ENCODE measurements around the gene RAPGEF5. TPM values are rescaled to one million over a fixed set of nuclear protein-coding genes. Genes with fewer than 3 reads are reported as not detected.

RAPGEF5 gene
- total and polyA plus RNA-seq, 4 donors = 7.1 to 54.8 (median 13.0) TPM

GRCh38 chr7:22075561-22075960 is 281.4 kb downstream of the RAPGEF5 start:
- TF ChIP-seq EGR1 (IDR thresholded peaks at IDR 0.05; ENCODE audit: low read depth in 2 of 2) = no peak
- no peak for TF ChIP-seq HNF4A (conservative IDR thresholded peaks at IDR 0.05)
- no peak for TF ChIP-seq ATF3 (IDR thresholded peaks at IDR 0.05)
- no peak for TF ChIP-seq MAX (IDR thresholded peaks at IDR 0.05)
- no peak for TF ChIP-seq RXRA (IDR thresholded peaks at IDR 0.05)
- no peak for TF ChIP-seq FOXA1 (IDR thresholded peaks at IDR 0.05)
- TF ChIP-seq FOXA2 (IDR thresholded peaks at IDR 0.05) = no peak
- no peak for TF ChIP-seq REST (IDR thresholded peaks at IDR 0.05)
- TF ChIP-seq YY1 (IDR thresholded peaks at IDR 0.05) = no peak
- TF ChIP-seq RAD21 (IDR thresholded peaks at IDR 0.05) = no peak
- TF ChIP-seq NR2F2 (IDR thresholded peaks at IDR 0.05) = no peak
- TF ChIP-seq HNF4G (IDR thresholded peaks at IDR 0.05) = no peak
- no peak for TF ChIP-seq JUND (IDR thresholded peaks at IDR 0.05)
- TF ChIP-seq TAF1 (conservative IDR thresholded peaks at IDR 0.05) = no peak
- no peak for TF ChIP-seq CTCF (IDR thresholded peaks at IDR 0.05; ENCODE audit: low read depth, low read length, missing input control)
- H3K27ac ChIP-seq (ENCODE audit: low read depth in 1 of 2, low read length in 2 of 2) = no peak overlapping the region
- H3K27me3 ChIP-seq (ENCODE audit: control insufficient read depth in 4 of 4, insufficient read depth in 4 of 4, low read length in 3 of 4) = peaks cover 0 to 2% (median 0%) of the 10 kb centered on the region in 4 donors

GRCh38 chr7:22074897-22075296 is 282.1 kb downstream of the RAPGEF5 start:
- no peak for TF ChIP-seq ATF3 (IDR thresholded peaks at IDR 0.05)
- no peak for TF ChIP-seq FOXA1 (IDR thresholded peaks at IDR 0.05)
- no peak for TF ChIP-seq RXRA (IDR thresholded peaks at IDR 0.05)
- TF ChIP-seq EGR1 (IDR thresholded peaks at IDR 0.05; ENCODE audit: low read depth in 2 of 2) = no peak
- no peak for TF ChIP-seq YY1 (IDR thresholded peaks at IDR 0.05)
- TF ChIP-seq JUND (IDR thresholded peaks at IDR 0.05) = no peak
- no peak for TF ChIP-seq RAD21 (IDR thresholded peaks at IDR 0.05)
- no peak for TF ChIP-seq FOXA2 (IDR thresholded peaks at IDR 0.05)
- TF ChIP-seq MAX (IDR thresholded peaks at IDR 0.05) = no peak
- no peak for TF ChIP-seq GABPA (IDR thresholded peaks at IDR 0.05 in 1 of 2, conservative IDR thresholded peaks at IDR 0.05 in 1 of 2)
- no peak for TF ChIP-seq REST (IDR thresholded peaks at IDR 0.05)
- no peak for TF ChIP-seq HNF4A (conservative IDR thresholded peaks at IDR 0.05)
- H3K4me1 ChIP-seq (ENCODE audit: control insufficient read depth in 4 of 4, insufficient read depth in 4 of 4, low read length in 3 of 4) = no peaks in the 10 kb centered on the region
- H3K4me3 ChIP-seq (ENCODE audit: low read depth in 1 of 3, low read length in 3 of 3) = no peak overlapping the region
- H3K9ac ChIP-seq (ENCODE audit: low read depth in 1 of 2, low read length in 2 of 2) = no peak overlapping the region
- no peaks in the 10 kb centered on the region for H3K9me3 ChIP-seq (ENCODE audit: control insufficient read depth in 4 of 4, low read length in 3 of 4)
- no peak overlapping the region for H3K27ac ChIP-seq (ENCODE audit: low read depth in 1 of 2, low read length in 2 of 2)
- WGBS = 80% methylated on average over 3 of the region's 3 CpGs
- H3K27me3 ChIP-seq (ENCODE audit: control insufficient read depth in 4 of 4, insufficient read depth in 4 of 4, low read length in 3 of 4) = peaks cover 0 to 2% (median 0%) of the 10 kb centered on the region in 4 donors
- H3K36me3 ChIP-seq (ENCODE audit: control insufficient read depth in 4 of 4, insufficient read depth in 3 of 4, low read depth in 1 of 4, low read length in 3 of 4) = no peaks in the 10 kb centered on the region
- no peak for DNase-seq (ENCODE audit: low spot score)

More at GRCh38 chr7:22075561-22075960, 281.4 kb downstream of the RAPGEF5 start:
- H3K9me3 ChIP-seq (ENCODE audit: control insufficient read depth in 4 of 4, low read length in 3 of 4) = no peaks in the 10 kb centered on the region
- no peak for DNase-seq (ENCODE audit: low spot score)
- WGBS = 81% methylated on average over 2 of the region's 2 CpGs
- H3K9ac ChIP-seq (ENCODE audit: low read depth in 1 of 2, low read length in 2 of 2) = no peak overlapping the region
- H3K36me3 ChIP-seq (ENCODE audit: control insufficient read depth in 4 of 4, insufficient read depth in 3 of 4, low read depth in 1 of 4, low read length in 3 of 4) = no peaks in the 10 kb centered on the region
- H3K4me3 ChIP-seq (ENCODE audit: low read depth in 1 of 3, low read length in 3 of 3) = no peak overlapping the region
- no peaks in the 10 kb centered on the region for H3K4me1 ChIP-seq (ENCODE audit: control insufficient read depth in 4 of 4, insufficient read depth in 4 of 4, low read length in 3 of 4)
